Mammary epithelial cell (primary cell): ENCODE measurements around the gene F12.

Experiments
- CTCF ChIP-seq, 2 donors: IDR thresholded peaks in 1 of 2; conservative IDR thresholded peaks in 1 of 2; 2 replicates each; pipeline ENCODE4 v1.5.1; 2011 to 2012; ENCODE audit warnings: inconsistent platforms in 2 of 2, low read length in 2 of 2, mild to moderate bottlenecking in 2 of 2, control low read depth in 1 of 2, low read depth in 1 of 2; ENCODE audit not compliant: insufficient read depth in 1 of 2; ENCODE audit errors: extremely low read depth in 1 of 2
- EZH2 ChIP-seq: IDR thresholded peaks from 2 replicates; pipeline ENCODE4 v1.6.1; 2012; ENCODE audit warnings: low read length, inconsistent platforms, borderline replicate concordance

- TF ChIP-seq CTCF (conservative IDR thresholded peaks at IDR 0.05 in 1 of 2, IDR thresholded peaks at IDR 0.05 in 1 of 2; ENCODE audit: extremely low read depth in 1 of 2, insufficient read depth in 1 of 2, low read depth in 1 of 2, low read length in 2 of 2): no peak
- TF ChIP-seq EZH2: no peak
These were observed 56.3 kb downstream of the F12 start for GRCh38 chr5:177353093-177353492.
